Heart left ventricle (tissue), 16 donors: Measurements from ENCODE around the gene SIAH2. TPM values are rescaled to one million over a fixed set of nuclear protein-coding genes. Genes with fewer than 3 reads are reported as not detected.

ENCODE experiments used
- ATAC-seq, 4 donors: fragments of 200-7000 bp; cut with Tn5 transposase; one replicate each; pipeline ENCODE4 v1.9.1; 2020 to 2022; ENCODE audit warnings: moderate library complexity in 4 of 4, mild to moderate bottlenecking in 3 of 4, moderate number of reproducible peaks in 1 of 4
- DNase-seq, 5 donors: peaks; one replicate each; pipeline ENCODE4 v3.0.0-alpha.2; 2020
- H3K27ac ChIP-seq, 12 donors: fragments of 200-600 bp; sonication (generic) in 4 of 12; one replicate each; pipeline versions ENCODE4 v1.5.0 to v1.8.0; 2016 to 2022; ENCODE audit warnings: mild to moderate bottlenecking in 2 of 12
- H3K27me3 ChIP-seq, 9 donors: fragments of 200-600 bp; sonication (generic) in 2 of 9; one replicate each; pipeline versions ENCODE4 v1.5.1 to v1.8.0; 2016 to 2022; ENCODE audit warnings: mild to moderate bottlenecking in 3 of 9
- H3K36me3 ChIP-seq, 9 donors: fragments of 200-600 bp; sonication (generic) in 2 of 9; one replicate each; pipeline versions ENCODE4 v1.5.0 to v1.8.0; 2018 to 2022; ENCODE audit warnings: mild to moderate bottlenecking in 2 of 9
- H3K4me1 ChIP-seq, 12 donors: fragments of 200-600 bp; sonication (generic) in 4 of 12; one replicate each; pipeline versions ENCODE4 v1.5.0 to v1.8.0; 2016 to 2022; ENCODE audit warnings: mild to moderate bottlenecking in 3 of 12
- H3K4me3 ChIP-seq, 12 donors: fragments of 200-600 bp; sonication (generic) in 4 of 12; one replicate each; pipeline versions ENCODE4 v1.5.0 to v1.8.0; 2017 to 2022; ENCODE audit warnings: mild to moderate bottlenecking in 9 of 12, moderate library complexity in 4 of 12
- H3K9me3 ChIP-seq, 12 donors: fragments of 200-600 bp; sonication (generic) in 4 of 12; one replicate each; pipeline versions ENCODE4 v1.5.0 to v1.8.0; 2016 to 2022; ENCODE audit warnings: mild to moderate bottlenecking in 1 of 12
- CTCF ChIP-seq, 12 donors: fragments of 200-600 bp; sonication (generic) in 4 of 12; IDR thresholded peaks; one replicate each; pipeline versions ENCODE4 v1.5.0 to v1.8.0; 2018 to 2022; ENCODE audit warnings: antibody characterized with exemption in 12 of 12, mild to moderate bottlenecking in 5 of 12
- POLR2A ChIP-seq, 2 donors: fragments of 450-650 bp; IDR thresholded peaks; one replicate each; pipeline ENCODE4 v1.6.1; 2017; ENCODE audit warnings: antibody characterized with exemption in 2 of 2, mild to moderate bottlenecking in 2 of 2, moderate library complexity in 2 of 2
- WGBS, 4 donors: extraction: QIAGEN DNeasy Blood & Tissue Kit in 2 of 4; methylation state at CpG; one replicate each; pipeline versions ENCODE4 v1.1.5 to v1.1.7; 2013 to 2018; 5-methylcytosine and 5-hydroxymethylcytosine counted together
- intact Hi-C, 10 donors: fragments of 100-400 bp; cut with DNase I; formaldehyde crosslinking; loops; one replicate each; pipeline versions ENCODE4 v1.11.1 to v1.14.2; 2022
- polyA plus RNA-seq, 2 donors: library from polyadenylated mRNA; stranded (reverse); fragments of 200-250 nt; gene quantifications; one replicate each; pipeline ENCODE4 v1.2.3, GENCODE V29; 2013
- total RNA-seq, 9 donors: library from RNA; depleted of rRNA in 2 of 9; stranded (reverse); fragments of >200 nt in 2 of 9; fragmentation: NEBNext Ultra II Directional in 3 of 9; extraction: Animal tissue kit (Norgen Biotek cat#: 25700) in 3 of 9; gene quantifications; one replicate each; pipeline versions ENCODE4 v1.1.0 to v1.2.4, GENCODE V29; 2016 to 2023
- donor health status: ischemic (EF 13 %, LVEDD 7.1; RV severe dilation, severe dysfunction).
- donor health status: healthy with polysubstance abuse.
- donor health status: DM: no; HTN: yes; CAD: no.
- donor health status: DM: no; HTN: no; CAD: no.
- donor health status: ischemic (EF 25% LVEDD 6.9; RV normal size, moderate dysfunction).
- donor health status: ischemic (EF 25% LVEDD 5.7; RV mildly dilated, moderate dysfunction).
- donor health status: healthy.
- donor health status: DM: yes; HTN: yes; CAD: no.
- donor health status: ischemic (EF 35%, LVEDD 5.7; RV mildly dilated, moderate dysfunction).
- donor health status: nonischemic (EF 11% LVEDD 7.7; RV severe dilation, severe dysfunction).
- donor health status: DM: yes; HTN: yes; CAD: no.
- donor health status: PGD.
- donor health status: ischemic (EF 29% LVEDD 5.4; RV normal size, mild dysfunction).
- donor health status: nonischemic (EF 23%, LVEDD 6.1; RV moderate dilation, normal function).

The SIAH2 gene
- total and polyA plus RNA-seq, 11 donors: 7.1 to 38.7 (median 23.4) TPM

- no peaks in the 10 kb centered on the region for H3K36me3 ChIP-seq
- intact Hi-C loops: loop anchor here in 8 of 10 donors (5.0 to 10.0 kb wide), 5 partner anchors 99 to 169 kb away; partner anchors contain the start of genes SELENOT (in 7 of the 8), EIF2A (in 2 of the 8) and SERP1 (in 2 of the 8)
- peaks cover 0 to 13% (median 7%) of the 10 kb centered on the region in 12 donors for H3K4me1 ChIP-seq
- DNase-seq (peak in 2 of 5 donors; percentile 47 to 67), ATAC-seq (peak; percentile 19 to 74 (median 60))
- H3K4me3 ChIP-seq: peak overlapping the region; percentile 7 to 83 (median 72)
- H3K9me3 ChIP-seq: no peaks in the 10 kb centered on the region
- H3K27ac ChIP-seq: peak overlapping the region in 11 of 12 donors; percentile 42 to 90 (median 80)
- 4 to 6% (median 4%) methylated on average over 19 to 29 of the region's 29 CpGs for WGBS, 4 donors
- no peak for TF ChIP-seq POLR2A (IDR thresholded peaks at IDR 0.05)
- peak in 1 of 12 donors; percentile 9 for TF ChIP-seq CTCF (IDR thresholded peaks at IDR 0.05)
- H3K27me3 ChIP-seq: no peaks in the 10 kb centered on the region
Measured at GRCh38 chr3:150703299-150703755, 59.6 kb downstream of the SIAH2 start.

- Histone ChIP-seq H3K27ac (no peak overlapping the region), H3K27me3 (no peaks in the 10 kb centered on the region), H3K4me3 (no peak overlapping the region), H3K9me3 (no peaks in the 10 kb centered on the region), H3K4me1 (peaks cover 0 to 7% (median under 1%) of the 10 kb centered on the region in 12 donors), H3K36me3 (no peaks in the 10 kb centered on the region)
- WGBS, 4 donors: 71 to 77% (median 76%) methylated on average over 2 of the region's 2 CpGs
- DNase-seq (no peak), ATAC-seq (no peak)
- TF ChIP-seq POLR2A (IDR thresholded peaks at IDR 0.05): no peak
- no peak for TF ChIP-seq CTCF (IDR thresholded peaks at IDR 0.05)
- intact Hi-C loops: no loop called here
Measured at GRCh38 chr3:150699068-150699639, 63.8 kb downstream of the SIAH2 start.

- H3K36me3 ChIP-seq: no peaks in the 10 kb centered on the region
- intact Hi-C loops: no loop called here
- ATAC-seq: no peak
- H3K4me1 ChIP-seq: peaks cover 0 to 6% (median 0%) of the 10 kb centered on the region in 12 donors
- H3K4me3 ChIP-seq: no peak overlapping the region
- H3K27me3 ChIP-seq: no peaks in the 10 kb centered on the region
- DNase-seq: no peak
- no peak overlapping the region for H3K27ac ChIP-seq
- peaks cover 0 to 8% (median 0%) of the 10 kb centered on the region in 12 donors for H3K9me3 ChIP-seq
- no peak for TF ChIP-seq POLR2A (IDR thresholded peaks at IDR 0.05)
- TF ChIP-seq CTCF (IDR thresholded peaks at IDR 0.05): no peak
Measured at GRCh38 chr3:150697646-150698045, 65.3 kb downstream of the SIAH2 start.

- 78 to 87% (median 83%) methylated on average over 2 of the region's 2 CpGs for WGBS, 4 donors
- Histone ChIP-seq H3K36me3 (no peaks in the 10 kb centered on the region), H3K27me3 (no peaks in the 10 kb centered on the region), H3K9me3 (peaks cover 0 to 20% (median 0%) of the 10 kb centered on the region in 12 donors), H3K27ac (no peak overlapping the region), H3K4me1 (no peaks in the 10 kb centered on the region), H3K4me3 (no peak overlapping the region)
- DNase-seq: no peak
- no peak for ATAC-seq
- intact Hi-C loops: no loop called here
- TF ChIP-seq POLR2A (IDR thresholded peaks at IDR 0.05): no peak
- TF ChIP-seq CTCF (IDR thresholded peaks at IDR 0.05): no peak
Measured at GRCh38 chr3:150691414-150692040, 71.4 kb downstream of the SIAH2 start.
